Raji (cell line): Measurements from ENCODE around the gene PCBP3.

Experiments
- POLR2A ChIP-seq: IDR thresholded peaks from 2 replicates; pipeline ENCODE4 v1.6.1; 2011; ENCODE audit warnings: low read depth, low read length, control low read depth; ENCODE audit not compliant: insufficient read depth

PCBP3 gene

GRCh38 chr21:45632160-45632559, 11.4 kb upstream of the PCBP3 start:
- no peak for TF ChIP-seq POLR2A

GRCh38 chr21:45632637-45633251, 10.8 kb upstream of the PCBP3 start:
- no peak for TF ChIP-seq POLR2A

GRCh38 chr21:45634511-45635183, 8.9 kb upstream of the PCBP3 start:
- TF ChIP-seq POLR2A, result no peak

DNA sequence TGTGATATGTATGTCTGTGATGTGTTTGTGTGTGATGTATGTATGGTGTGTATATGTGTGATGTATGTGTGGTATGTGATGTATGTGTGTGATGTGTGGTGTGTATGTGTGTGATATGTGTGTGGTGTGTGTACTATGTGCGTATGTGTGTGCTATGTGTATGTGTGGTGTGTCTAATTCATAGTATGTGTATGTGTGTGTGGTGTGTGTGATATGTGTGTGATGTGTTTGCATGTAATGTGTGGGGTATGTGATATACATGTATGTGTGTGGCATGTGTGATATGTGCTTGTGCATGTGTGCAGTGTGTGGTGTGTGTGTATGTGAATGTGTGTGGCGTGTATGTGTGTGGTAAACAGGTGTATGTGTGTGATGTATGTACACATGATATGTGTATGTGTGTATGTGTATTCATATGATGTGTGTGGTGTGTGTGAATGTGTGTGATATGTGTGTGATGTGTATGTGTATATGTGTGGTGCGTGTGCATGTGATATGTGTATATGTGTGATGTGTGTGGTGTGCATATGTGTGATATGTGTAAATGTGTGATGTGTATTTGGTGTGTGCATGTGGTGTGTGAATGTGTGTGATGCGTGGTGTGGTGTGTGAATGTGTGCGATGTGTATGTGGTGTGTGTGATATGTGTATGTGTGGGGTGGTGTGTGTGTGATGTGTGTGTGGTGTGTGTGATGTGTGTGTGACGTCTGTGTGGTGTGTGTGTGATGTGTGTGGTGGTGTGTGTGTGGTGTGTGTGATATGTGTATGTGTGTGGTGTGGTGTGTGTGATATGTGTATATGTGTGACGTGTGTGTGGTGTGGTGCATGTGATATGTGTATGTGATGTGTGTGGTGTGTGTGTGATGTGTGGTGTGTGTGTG, 8.0 kb upstream of the PCBP3 start:
- no peak for TF ChIP-seq POLR2A

DNA sequence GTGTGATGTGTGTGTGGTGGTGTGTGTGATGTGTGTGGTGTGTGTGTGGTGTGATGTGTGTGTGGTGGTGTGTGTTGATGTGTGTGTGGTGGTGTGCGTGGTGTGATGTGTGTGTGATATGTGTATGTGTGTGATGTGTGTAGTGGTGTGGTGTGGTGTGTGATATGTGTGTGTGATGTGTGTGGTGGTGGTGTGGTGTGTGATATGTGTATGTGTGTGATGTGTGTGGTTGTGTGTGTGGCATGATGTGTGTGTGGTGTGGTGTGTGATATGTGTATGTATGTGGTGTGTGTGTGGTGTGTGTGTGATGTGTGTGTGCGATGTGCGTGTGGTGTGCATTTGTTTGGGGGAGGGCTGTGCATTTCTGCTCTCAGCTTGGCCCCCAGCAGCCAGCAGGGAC, 7.1 kb upstream of the PCBP3 start:
- no peak for TF ChIP-seq POLR2A

DNA sequence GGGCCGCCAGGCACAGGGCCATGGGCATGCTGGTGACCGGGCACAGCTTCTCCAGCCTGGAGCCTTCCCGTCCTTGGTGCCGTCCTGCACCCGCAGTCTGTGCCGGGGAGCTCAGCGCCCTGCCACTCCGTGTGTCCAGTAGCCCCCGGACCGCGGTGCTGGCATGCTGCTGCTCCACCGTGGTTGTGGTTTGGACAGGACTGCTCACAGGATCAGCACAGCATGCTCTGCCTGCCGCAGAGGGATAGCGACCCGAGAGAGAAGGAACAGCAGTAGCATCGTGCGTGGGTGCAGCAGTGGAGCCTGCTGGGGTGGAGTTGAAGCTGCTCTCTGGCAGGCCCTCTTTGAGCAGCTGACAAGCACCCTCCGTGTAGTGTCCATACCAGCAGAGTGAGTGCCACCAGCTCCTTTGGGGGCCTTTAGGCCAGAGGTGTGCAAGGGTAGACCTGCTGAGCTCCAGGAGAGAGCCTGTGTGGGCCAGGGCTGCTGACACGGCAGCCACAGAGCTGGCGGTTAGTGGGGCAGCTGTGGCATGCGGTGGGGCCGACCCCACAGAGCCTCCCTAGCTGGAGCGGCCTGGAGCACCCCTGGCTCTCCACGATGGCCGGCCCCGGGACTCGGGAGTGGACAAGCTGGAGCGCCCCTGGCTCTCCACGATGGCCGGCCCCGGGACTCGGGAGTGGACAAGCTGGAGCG, 6.4 kb upstream of the PCBP3 start:
- TF ChIP-seq POLR2A, result no peak

- no peak for TF ChIP-seq POLR2A
Measured at GRCh38 chr21:45637883-45638282, 5.6 kb upstream of the PCBP3 start.

DNA sequence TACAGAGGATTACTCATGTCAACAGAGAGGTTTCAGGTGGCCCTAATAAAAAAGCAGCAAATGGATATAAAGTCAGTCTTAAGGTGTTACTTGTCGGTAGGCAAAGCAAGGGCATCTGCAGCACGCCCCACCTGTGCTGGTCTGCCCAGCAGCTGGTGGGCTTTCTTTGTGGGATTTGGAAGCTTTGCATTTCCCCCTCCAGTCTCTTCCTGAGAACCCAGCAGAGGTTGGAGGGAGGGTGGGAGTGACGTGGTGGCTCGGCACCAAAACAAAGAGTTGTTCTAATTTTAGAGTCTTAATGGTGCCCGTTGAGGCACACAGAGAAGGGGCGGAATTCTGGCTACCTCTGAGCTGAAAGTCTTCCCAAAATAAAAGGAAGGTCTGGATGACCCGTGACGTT, 4.8 kb upstream of the PCBP3 start:
- TF ChIP-seq POLR2A, result no peak

- no peak for TF ChIP-seq POLR2A
Measured at GRCh38 chr21:45639206-45640000, 4.1 kb upstream of the PCBP3 start.

- no peak for TF ChIP-seq POLR2A
Measured at GRCh38 chr21:45640001-45640887, 3.3 kb upstream of the PCBP3 start.

DNA sequence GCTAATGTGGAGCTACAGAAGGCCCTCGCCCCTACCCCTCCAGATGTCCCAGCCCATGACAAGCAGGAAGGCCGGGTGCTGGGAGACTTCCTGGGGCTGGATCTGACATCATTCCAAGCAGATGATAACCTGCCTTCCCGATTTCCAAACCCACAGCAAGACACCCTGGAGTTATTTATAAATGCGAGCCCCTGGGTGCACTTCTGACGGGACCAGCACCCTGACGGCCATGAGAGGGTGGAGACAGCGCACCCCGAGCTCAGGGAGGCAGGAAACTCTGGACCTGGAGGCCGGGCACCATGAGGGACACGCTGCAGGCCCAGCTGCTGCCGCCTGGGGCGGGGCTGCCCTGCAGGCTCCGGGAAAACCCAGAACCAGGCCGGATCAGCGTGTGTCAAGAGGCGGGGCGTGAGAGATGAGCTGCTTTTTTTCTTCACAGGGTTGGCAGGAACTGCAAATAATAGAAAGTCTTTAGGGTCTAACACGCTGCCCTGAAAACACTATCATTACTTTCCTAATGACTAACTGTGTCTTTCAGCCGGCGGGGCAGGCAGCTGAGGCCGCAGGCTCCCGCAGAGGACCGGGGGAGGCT, 2.5 kb upstream of the PCBP3 start:
- TF ChIP-seq POLR2A, result no peak

GRCh38 chr21:45641480-45642035, 2.0 kb upstream of the PCBP3 start:
- TF ChIP-seq POLR2A, result no peak
